Measurements from ENCODE around the gene CLIP1.

The CLIP1 gene

DNA sequence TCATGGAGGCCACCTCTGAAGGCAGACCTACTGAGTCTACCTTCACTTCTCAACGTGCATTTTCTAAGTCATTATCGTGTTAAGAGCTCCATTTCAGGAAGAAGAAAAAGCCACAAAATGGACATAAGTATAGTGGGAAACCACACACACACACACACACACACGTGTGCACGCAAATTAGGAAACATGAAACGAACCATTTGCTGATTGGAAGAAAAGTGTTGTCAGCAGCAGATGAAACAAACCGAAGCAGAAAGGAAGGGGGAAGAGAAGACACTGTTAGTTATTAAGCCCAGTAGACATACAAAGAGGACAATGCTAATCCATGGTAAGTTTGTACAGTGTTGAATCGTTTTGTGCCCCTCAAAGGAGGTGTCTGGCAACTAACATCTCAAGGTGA, 146.2 kb downstream of the CLIP1 start:
- no peaks in the 10 kb centered on the region for H3K4me1 ChIP-seq (ENCODE audit: insufficient read depth, low read length)
- no peak overlapping the region for H3K9ac ChIP-seq (ENCODE audit: low read depth, low read length)
- DNase-seq (no peak), ATAC-seq (ENCODE audit: insufficient read depth, low read depth) (no peak)
- no peak overlapping the region for H3K4me3 ChIP-seq (ENCODE audit: low read depth in 1 of 2, low read length in 2 of 2)
- TF ChIP-seq EZH2 (IDR thresholded peaks at IDR 0.05; ENCODE audit: borderline replicate concordance, low read depth, low read length, severe bottlenecking) (no peak), CTCF (IDR thresholded peaks at IDR 0.05; ENCODE audit: borderline replicate concordance, extremely low read depth, low read length, poor library complexity, severe bottlenecking) (no peak)
- peaks cover 40% of the 10 kb centered on the region for H3K36me3 ChIP-seq (ENCODE audit: insufficient read depth, low read length)
- no peak overlapping the region for H2AFZ ChIP-seq (ENCODE audit: low read depth, low read length)
- no peak overlapping the region for H3K27ac ChIP-seq (ENCODE audit: low read length)
- H3K79me2 ChIP-seq (ENCODE audit: insufficient read depth, low read length): no peaks in the 10 kb centered on the region
- no peaks in the 10 kb centered on the region for H4K20me1 ChIP-seq (ENCODE audit: insufficient read depth, low read length)
- H3K27me3 ChIP-seq (ENCODE audit: insufficient read depth, low read length, poor library complexity): no peaks in the 10 kb centered on the region
- no peaks in the 10 kb centered on the region for H3K9me3 ChIP-seq (ENCODE audit: insufficient read depth, low read length, severe bottlenecking)
- no peak overlapping the region for H3K4me2 ChIP-seq (ENCODE audit: insufficient read depth, low read length)

GRCh38 chr12:122275459-122275858, 147.0 kb downstream of the CLIP1 start:
- no peak overlapping the region for H3K4me3 ChIP-seq (ENCODE audit: low read depth in 1 of 2, low read length in 2 of 2)
- no peak for ATAC-seq (ENCODE audit: insufficient read depth, low read depth)
- H2AFZ ChIP-seq (ENCODE audit: low read depth, low read length): no peak overlapping the region
- no peak for TF ChIP-seq CTCF (IDR thresholded peaks at IDR 0.05; ENCODE audit: borderline replicate concordance, extremely low read depth, low read length, poor library complexity, severe bottlenecking)
- TF ChIP-seq EZH2 (IDR thresholded peaks at IDR 0.05; ENCODE audit: borderline replicate concordance, low read depth, low read length, severe bottlenecking): no peak
- H3K27me3 ChIP-seq (ENCODE audit: insufficient read depth, low read length, poor library complexity): no peaks in the 10 kb centered on the region
- peaks cover 40% of the 10 kb centered on the region for H3K36me3 ChIP-seq (ENCODE audit: insufficient read depth, low read length)
- H3K9ac ChIP-seq (ENCODE audit: low read depth, low read length): no peak overlapping the region
- H4K20me1 ChIP-seq (ENCODE audit: insufficient read depth, low read length): no peaks in the 10 kb centered on the region
- no peaks in the 10 kb centered on the region for H3K9me3 ChIP-seq (ENCODE audit: insufficient read depth, low read length, severe bottlenecking)
- no peak overlapping the region for H3K4me2 ChIP-seq (ENCODE audit: insufficient read depth, low read length)
- H3K27ac ChIP-seq (ENCODE audit: low read length): no peak overlapping the region
- H3K79me2 ChIP-seq (ENCODE audit: insufficient read depth, low read length): no peaks in the 10 kb centered on the region
- no peak for DNase-seq
- no peaks in the 10 kb centered on the region for H3K4me1 ChIP-seq (ENCODE audit: insufficient read depth, low read length)

DNA sequence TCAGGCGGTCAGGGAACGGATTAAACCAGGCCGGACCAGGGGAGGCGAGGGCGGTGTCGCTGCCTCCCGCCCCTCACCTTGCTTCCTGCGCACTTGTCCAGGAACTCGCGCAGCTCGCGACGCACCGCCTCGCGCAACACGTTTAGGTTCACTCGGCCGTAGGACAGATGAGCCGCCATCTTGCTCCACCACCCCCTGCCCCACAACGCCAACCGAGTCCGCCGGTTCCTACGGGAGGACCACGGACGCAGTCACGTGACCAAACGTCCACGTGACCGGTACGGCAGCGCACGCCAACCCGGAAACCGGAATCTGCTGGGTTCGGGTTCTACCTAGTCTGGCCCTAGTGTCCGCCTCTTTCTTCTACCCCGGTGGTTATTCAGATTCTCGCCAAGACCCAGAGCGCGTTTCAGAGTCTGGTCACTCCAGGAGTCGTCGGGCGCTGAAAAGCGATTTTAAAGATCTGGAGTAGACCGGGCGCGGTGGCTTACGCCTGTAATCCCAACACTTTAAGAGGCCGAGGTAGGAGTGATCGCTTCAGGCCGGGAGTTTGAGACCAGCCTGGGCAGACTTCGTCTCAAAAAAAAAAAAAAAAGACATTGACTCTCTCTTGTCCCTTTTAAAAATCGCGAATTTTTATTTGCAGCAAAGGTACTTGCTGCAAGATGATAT, 156.1 kb downstream of the CLIP1 start, which contains the start of gene VPS33A:
Gene VPS33A, minus strand, starts transcription at position 265 of the 672 bp plus-strand sequence. Its CDS starts 86 bp downstream, at position 179.
- Histone ChIP-seq H3K9me3 (ENCODE audit: insufficient read depth, low read length, severe bottlenecking) (no peaks in the 10 kb centered on the region), H3K79me2 (ENCODE audit: insufficient read depth, low read length) (peaks cover 18% of the 10 kb centered on the region), H3K27ac (ENCODE audit: low read length) (peak within 1 kb of the TSS; percentile 81), H3K4me3 (ENCODE audit: low read depth in 1 of 2, low read length in 2 of 2) (peak within 1 kb of the TSS; percentile 55 to 89), H3K9ac (ENCODE audit: low read depth, low read length) (peak within 1 kb of the TSS; percentile 74), H4K20me1 (ENCODE audit: insufficient read depth, low read length) (no peaks in the 10 kb centered on the region), H3K27me3 (ENCODE audit: insufficient read depth, low read length, poor library complexity) (no peaks in the 10 kb centered on the region), H2AFZ (ENCODE audit: low read depth, low read length) (peak within 1 kb of the TSS; percentile 98), H3K4me2 (ENCODE audit: insufficient read depth, low read length) (peak within 1 kb of the TSS; percentile 87), H3K4me1 (ENCODE audit: insufficient read depth, low read length) (peaks cover 27% of the 10 kb centered on the region), H3K36me3 (ENCODE audit: insufficient read depth, low read length) (peaks cover 12% of the 10 kb centered on the region)
- ATAC-seq (ENCODE audit: insufficient read depth, low read depth) (peak; percentile 93), DNase-seq (peak; percentile 96)
- no peak for TF ChIP-seq CTCF (IDR thresholded peaks at IDR 0.05; ENCODE audit: borderline replicate concordance, extremely low read depth, low read length, poor library complexity, severe bottlenecking)
- TF ChIP-seq EZH2 (IDR thresholded peaks at IDR 0.05; ENCODE audit: borderline replicate concordance, low read depth, low read length, severe bottlenecking): no peak
